HPDE6-E6E7 (cell line): ENCODE data around the gene DUXB.

ENCODE experiments used
- DNase-seq: peaks from one replicate; pipeline ENCODE4 v3.0.0; 2011; ENCODE audit warnings: missing footprints; ENCODE audit errors: extremely low spot score

Gene DUXB

GRCh38 chr16:75701361-75701760, at the start of gene DUXB:
Gene DUXB, minus strand, starts transcription at chr16:75701461. Its CDS starts 43 bp downstream, at chr16:75701418.
- DNase-seq, result no peak

GRCh38 chr16:75750528-75750927, 49.3 kb upstream of the DUXB start:
- DNase-seq, result no peak

- DNase-seq, result no peak
Measured at GRCh38 chr16:75746359-75746758, 45.1 kb upstream of the DUXB start.

- no peak for DNase-seq
Measured at GRCh38 chr16:75745823-75746222, 44.6 kb upstream of the DUXB start.

- DNase-seq, result no peak
Measured at GRCh38 chr16:75745242-75745641, 44.0 kb upstream of the DUXB start.

- no peak for DNase-seq
Measured at GRCh38 chr16:75742424-75743047, 41.3 kb upstream of the DUXB start.

- DNase-seq, result no peak
Measured at GRCh38 chr16:75733305-75734211, 32.3 kb upstream of the DUXB start.

GRCh38 chr16:75732871-75733270, 31.6 kb upstream of the DUXB start:
- no peak for DNase-seq

GRCh38 chr16:75727221-75727620, 26.0 kb upstream of the DUXB start:
- no peak for DNase-seq

GRCh38 chr16:75726390-75726789, 25.1 kb upstream of the DUXB start, which contains the start of gene CPHXL:
Gene CPHXL, minus strand, starts transcription at chr16:75726490. Its CDS starts 48 bp downstream, at chr16:75726442.
- no peak for DNase-seq

GRCh38 chr16:75718452-75718851, 17.2 kb upstream of the DUXB start:
- no peak for DNase-seq

GRCh38 chr16:75714661-75715060, 13.4 kb upstream of the DUXB start:
- no peak for DNase-seq

- DNase-seq, result no peak
Measured at GRCh38 chr16:75710344-75710743, 9.1 kb upstream of the DUXB start.

GRCh38 chr16:75703306-75703705, 2.0 kb upstream of the DUXB start:
- no peak for DNase-seq

GRCh38 chr16:75702242-75702641, 981 bp upstream of the DUXB start:
- no peak for DNase-seq

- no peak for DNase-seq
Measured at GRCh38 chr16:75697571-75697970, 3.7 kb downstream of the DUXB start.

- DNase-seq, result no peak
Measured at GRCh38 chr16:75695708-75696107, 5.6 kb downstream of the DUXB start.

GRCh38 chr16:75687361-75687760, 13.9 kb downstream of the DUXB start:
- DNase-seq, result no peak

GRCh38 chr16:75682308-75682707, 19.0 kb downstream of the DUXB start:
- no peak for DNase-seq

GRCh38 chr16:75679366-75679765, 21.9 kb downstream of the DUXB start:
- DNase-seq, result no peak

- DNase-seq, result no peak
Measured at GRCh38 chr16:75676909-75677308, 24.4 kb downstream of the DUXB start, which contains the start of gene CPHXL2. Gene CPHXL2, minus strand, starts transcription at chr16:75677009. Its CDS starts 10 bp downstream, at chr16:75676999.

GRCh38 chr16:75667503-75667902, 33.8 kb downstream of the DUXB start:
- no peak for DNase-seq

- no peak for DNase-seq
Measured at GRCh38 chr16:75660726-75661302, 40.4 kb downstream of the DUXB start.
